ENCODE results near the gene TTC33.
A peak's percentile ranks its signal among the peaks of the same experiment; 100 is the strongest.
"Not testable (repeated sequence)": the region's sequence is repeated elsewhere in the genome, so short reads cannot be mapped to it uniquely, and the experiment has no call there.

The TTC33 gene

DNA sequence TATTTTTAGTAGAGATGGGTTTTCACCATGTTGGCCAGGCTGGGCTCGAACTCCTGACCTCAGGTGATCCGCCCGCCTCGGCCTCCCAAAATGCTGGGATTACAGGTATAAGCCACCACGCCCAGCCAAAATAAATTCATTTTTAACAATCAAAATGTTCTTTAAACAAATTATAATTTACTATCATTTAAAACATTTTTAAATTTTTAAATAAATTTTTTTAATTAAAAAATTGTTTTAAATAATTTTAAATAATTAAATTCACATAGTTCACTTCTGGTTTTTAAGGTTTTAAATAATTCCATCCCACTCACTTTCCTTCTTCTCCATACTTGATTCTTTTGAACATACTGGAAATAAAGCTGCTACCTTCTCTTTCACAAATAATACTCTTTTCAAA is 15.0 kb upstream of the TTC33 start:
- Histone ChIP-seq H3K36me3 (ENCODE audit: insufficient read depth, low read length) (peaks cover 5% of the 10 kb centered on the region), H3K4me1 (ENCODE audit: insufficient read depth, low read length) (no peaks in the 10 kb centered on the region), H3K9ac (ENCODE audit: low read depth, low read length) (no peak overlapping the region), H3K9me3 (ENCODE audit: control insufficient read depth, insufficient read depth, low read length) (no peaks in the 10 kb centered on the region)

DNA sequence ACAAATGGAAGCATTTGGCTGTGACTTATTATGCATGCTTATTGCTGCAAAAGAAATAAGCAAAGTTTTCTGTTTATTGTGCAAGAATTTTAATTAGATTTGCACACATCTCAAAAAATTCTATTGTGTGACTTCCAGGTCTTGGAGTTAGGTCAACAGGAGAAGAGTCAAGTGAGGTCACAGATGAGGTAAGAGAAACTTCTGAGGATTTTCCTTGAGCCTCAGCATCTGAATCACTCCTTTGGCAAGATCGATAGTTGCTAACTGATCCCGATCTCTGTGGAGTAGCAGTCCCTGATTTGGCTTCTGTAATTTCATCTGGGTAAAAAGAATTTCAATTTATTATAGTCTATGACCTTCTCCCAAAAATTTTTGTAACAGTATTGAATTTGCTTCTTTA is 6.9 kb upstream of the TTC33 start:
- no peaks in the 10 kb centered on the region for H3K9me3 ChIP-seq (ENCODE audit: control insufficient read depth, insufficient read depth, low read length)
- H3K36me3 ChIP-seq (ENCODE audit: insufficient read depth, low read length), result peaks cover 6% of the 10 kb centered on the region; the same call in 1 of the 2 replicates
- H3K9ac ChIP-seq (ENCODE audit: low read depth, low read length), result no peak overlapping the region
- H3K4me1 ChIP-seq (ENCODE audit: insufficient read depth, low read length), result no peaks in the 10 kb centered on the region

DNA sequence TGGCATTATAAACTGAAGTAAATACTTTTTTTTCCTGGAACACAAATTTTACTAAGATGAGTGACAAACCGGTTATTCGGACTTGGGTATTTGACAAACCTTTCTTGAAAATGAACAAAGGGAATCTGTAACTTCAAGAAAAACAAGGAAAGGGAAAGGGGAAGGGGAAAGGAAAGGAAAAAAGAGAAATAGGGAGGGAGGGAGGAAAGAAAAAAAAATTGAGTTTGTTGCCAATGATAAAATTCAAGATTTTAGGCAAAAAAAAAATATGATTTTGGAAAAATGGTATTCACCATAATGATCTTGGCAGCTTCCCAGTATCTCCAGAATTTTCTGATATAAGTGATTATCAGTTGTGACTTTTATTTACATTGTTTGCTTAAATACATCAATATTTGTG is 1.6 kb upstream of the TTC33 start:
- Histone ChIP-seq H3K9ac (ENCODE audit: low read depth, low read length) (no peak overlapping the region), H3K9me3 (ENCODE audit: control insufficient read depth, insufficient read depth, low read length) (no peaks in the 10 kb centered on the region), H3K4me1 (ENCODE audit: insufficient read depth, low read length) (no peaks in the 10 kb centered on the region), H3K36me3 (ENCODE audit: insufficient read depth, low read length) (no peaks in the 10 kb centered on the region)

DNA sequence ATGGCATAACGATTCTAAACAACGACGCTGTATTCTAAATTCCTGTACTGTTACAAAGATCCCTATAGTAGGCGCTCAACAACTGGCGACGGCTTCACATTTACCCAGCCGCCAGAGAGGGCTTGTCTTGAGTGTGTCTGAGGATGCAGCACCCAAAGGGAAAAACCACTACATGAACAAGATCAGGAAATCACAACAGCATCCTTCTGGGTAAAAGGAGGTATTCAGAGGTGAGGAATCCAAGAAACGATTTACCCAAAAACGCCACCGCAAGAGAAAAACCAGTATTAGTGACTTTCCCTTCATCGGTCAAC is 711 bp downstream of the TTC33 start:
- Histone ChIP-seq H3K9ac (ENCODE audit: low read depth, low read length) (peak overlapping the region; percentile 94), H3K9me3 (ENCODE audit: control insufficient read depth, insufficient read depth, low read length) (no peaks in the 10 kb centered on the region), H3K4me1 (ENCODE audit: insufficient read depth, low read length) (no peaks in the 10 kb centered on the region), H3K36me3 (ENCODE audit: insufficient read depth, low read length) (no peaks in the 10 kb centered on the region)

DNA sequence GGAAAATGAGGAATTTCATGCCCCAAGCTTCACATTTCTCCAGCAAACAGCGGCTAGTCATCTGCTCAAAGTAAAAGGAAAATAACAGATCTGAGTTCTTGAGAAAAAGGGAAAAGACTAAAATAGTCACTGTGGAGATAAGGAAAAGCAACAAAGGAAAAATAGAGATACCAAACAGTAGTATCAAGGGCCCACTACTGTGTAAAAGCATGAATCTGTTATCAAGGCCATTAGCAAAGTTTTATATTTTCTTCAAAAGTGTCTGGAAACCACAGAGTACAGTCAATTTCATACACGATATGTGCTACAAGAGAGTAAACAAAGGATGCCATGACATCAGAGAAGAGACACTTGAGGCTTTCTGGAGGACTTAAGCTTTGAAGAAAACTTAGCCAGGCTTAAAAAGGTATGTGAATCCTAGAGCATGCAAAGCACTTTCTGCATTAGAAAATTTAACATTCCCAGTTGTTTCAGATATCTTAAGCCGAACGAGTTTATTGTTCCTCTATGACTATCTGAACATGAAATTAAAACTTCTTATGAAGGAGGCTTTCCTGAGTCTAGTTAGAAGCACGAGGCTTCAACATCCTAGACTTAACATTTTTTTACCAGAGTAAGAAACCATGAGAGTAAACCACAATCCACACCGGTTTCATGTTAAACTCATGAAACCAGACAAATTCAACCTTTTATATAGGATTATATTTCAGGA is 1.2 kb downstream of the TTC33 start:
- Histone ChIP-seq H3K4me1 (ENCODE audit: insufficient read depth, low read length) (no peaks in the 10 kb centered on the region), H3K9ac (ENCODE audit: low read depth, low read length) (peak overlapping the region; percentile 94), H3K9me3 (ENCODE audit: control insufficient read depth, insufficient read depth, low read length) (no peaks in the 10 kb centered on the region), H3K36me3 (ENCODE audit: insufficient read depth, low read length) (no peaks in the 10 kb centered on the region)

DNA sequence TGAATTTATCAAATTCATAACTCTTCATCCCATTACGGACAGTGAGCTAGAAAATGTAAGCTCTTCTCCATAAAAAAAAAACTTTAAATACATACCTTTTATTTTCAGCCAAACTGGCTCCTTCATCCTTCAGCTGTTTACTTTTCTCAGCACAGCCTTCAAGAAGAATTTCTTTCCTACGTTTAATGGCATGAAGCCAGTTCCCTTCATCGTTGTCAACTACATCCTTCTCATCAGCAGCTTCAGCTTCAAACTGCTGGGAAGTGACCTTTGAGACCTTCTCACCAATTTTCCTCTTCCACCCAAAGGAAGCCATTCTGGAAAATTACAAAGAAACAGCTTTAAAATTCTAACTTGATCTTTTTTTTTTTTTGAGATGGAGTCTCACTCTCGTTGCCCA is 9.1 kb downstream of the TTC33 start:
- H3K9ac ChIP-seq (ENCODE audit: low read depth, low read length), result no peak overlapping the region
- H3K4me1 ChIP-seq (ENCODE audit: insufficient read depth, low read length), result no peaks in the 10 kb centered on the region
- no peaks in the 10 kb centered on the region for H3K36me3 ChIP-seq (ENCODE audit: insufficient read depth, low read length)
- H3K9me3 ChIP-seq (ENCODE audit: control insufficient read depth, insufficient read depth, low read length), result no peaks in the 10 kb centered on the region

DNA sequence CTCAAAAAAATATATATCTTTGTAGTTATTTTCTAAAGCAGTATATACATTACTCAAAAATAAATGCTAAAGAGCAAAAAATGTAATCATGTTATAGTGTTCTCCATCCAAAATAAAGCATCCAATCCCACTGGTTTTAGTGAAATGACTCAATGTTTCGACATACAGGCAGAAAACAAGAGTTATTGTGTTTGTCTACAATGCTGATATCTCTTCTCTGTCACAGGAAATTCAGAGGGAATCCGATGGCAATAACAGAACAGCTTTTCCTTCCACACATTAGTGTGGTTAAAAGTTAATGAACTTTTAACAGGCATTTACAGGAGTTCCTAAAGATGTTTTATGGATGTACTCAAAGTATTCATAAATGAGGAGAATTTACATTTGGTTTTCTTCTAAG is 12.0 kb downstream of the TTC33 start:
- Histone ChIP-seq H3K4me1 (ENCODE audit: insufficient read depth, low read length) (no peaks in the 10 kb centered on the region), H3K36me3 (ENCODE audit: insufficient read depth, low read length) (no peaks in the 10 kb centered on the region), H3K9ac (ENCODE audit: low read depth, low read length) (no peak overlapping the region), H3K9me3 (ENCODE audit: control insufficient read depth, insufficient read depth, low read length) (no peaks in the 10 kb centered on the region)

DNA sequence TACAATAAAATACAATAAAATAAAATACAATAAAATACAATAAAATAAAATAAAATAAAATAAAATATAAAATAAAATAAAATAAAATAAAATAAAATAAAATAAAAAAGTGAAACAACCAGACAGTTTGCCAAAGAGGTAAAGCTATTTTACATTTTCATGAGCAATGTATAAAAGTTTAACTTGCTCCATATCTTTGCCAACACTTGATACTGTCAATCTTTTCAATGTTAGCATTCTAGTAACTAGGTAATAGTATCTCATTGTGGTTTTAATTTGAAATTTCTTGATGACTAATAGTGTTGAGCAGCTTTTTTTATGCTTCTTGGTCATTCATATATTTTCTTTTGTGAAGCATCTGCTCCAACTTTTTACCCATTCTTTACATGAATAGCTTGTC is 17.3 kb downstream of the TTC33 start:
- no peak overlapping the region for H3K9ac ChIP-seq (ENCODE audit: low read depth, low read length)
- no peaks in the 10 kb centered on the region for H3K36me3 ChIP-seq (ENCODE audit: insufficient read depth, low read length)
- no peaks in the 10 kb centered on the region for H3K4me1 ChIP-seq (ENCODE audit: insufficient read depth, low read length)
- no peaks in the 10 kb centered on the region for H3K9me3 ChIP-seq (ENCODE audit: control insufficient read depth, insufficient read depth, low read length)

DNA sequence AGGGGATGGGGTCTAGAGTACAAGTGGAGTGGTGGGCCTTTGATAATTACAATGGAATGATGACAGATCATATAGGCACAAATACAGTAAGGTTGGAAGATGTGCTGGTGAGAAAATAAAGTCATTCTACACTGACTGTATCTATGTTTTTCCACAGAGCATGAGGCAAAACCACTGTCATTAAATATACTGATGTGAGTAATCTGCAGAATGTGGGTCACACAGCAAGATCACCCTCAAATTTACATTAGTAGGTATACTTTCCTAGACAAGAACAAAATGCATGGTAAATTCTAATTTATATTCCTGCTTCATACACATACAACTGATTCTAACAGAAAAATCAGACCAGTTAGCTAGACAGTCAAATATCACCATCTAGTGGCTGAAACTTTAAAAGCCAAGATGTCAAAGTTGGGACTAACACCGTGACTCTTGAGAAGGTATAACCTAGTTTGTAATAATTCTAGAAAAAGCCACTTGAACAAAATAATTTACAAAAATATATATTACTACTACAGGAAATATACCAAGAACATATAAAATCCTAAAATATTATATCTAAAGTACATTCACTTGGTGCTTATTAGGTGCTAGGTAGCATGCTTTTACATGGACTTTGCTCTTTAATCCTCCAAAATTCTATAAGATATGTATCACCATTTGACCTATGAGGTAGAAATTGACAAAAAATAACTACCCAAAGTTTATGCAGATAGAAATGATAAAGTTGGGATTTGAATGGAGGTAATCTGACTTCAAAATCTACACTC is 19.5 kb downstream of the TTC33 start:
- H3K4me1 ChIP-seq (ENCODE audit: insufficient read depth, low read length), result no peaks in the 10 kb centered on the region
- H3K36me3 ChIP-seq (ENCODE audit: insufficient read depth, low read length), result no peaks in the 10 kb centered on the region
- H3K9ac ChIP-seq (ENCODE audit: low read depth, low read length), result no peak overlapping the region
- no peaks in the 10 kb centered on the region for H3K9me3 ChIP-seq (ENCODE audit: control insufficient read depth, insufficient read depth, low read length)

DNA sequence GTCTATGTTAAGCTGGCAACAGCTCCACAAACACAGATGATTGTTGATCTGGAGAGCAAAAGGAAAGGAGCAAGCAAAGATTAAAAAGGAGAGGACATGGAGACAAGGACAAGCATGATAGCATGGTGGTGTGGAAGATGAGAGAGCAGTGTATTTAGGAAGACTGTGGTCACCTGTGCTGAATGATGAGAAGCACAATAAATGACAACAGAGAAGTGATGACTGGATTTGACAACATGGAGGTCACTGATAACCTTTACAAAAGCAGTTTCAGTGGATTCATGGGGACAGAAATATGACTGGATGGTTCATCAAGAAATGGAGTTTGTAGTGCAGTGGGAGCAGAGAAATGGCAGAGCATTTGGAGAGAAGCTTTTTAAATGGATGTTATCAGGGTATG is 20.2 kb downstream of the TTC33 start:
- Histone ChIP-seq H3K9me3 (ENCODE audit: control insufficient read depth, insufficient read depth, low read length) (no peaks in the 10 kb centered on the region), H3K9ac (ENCODE audit: low read depth, low read length) (no peak overlapping the region), H3K4me1 (ENCODE audit: insufficient read depth, low read length) (no peaks in the 10 kb centered on the region), H3K36me3 (ENCODE audit: insufficient read depth, low read length) (no peaks in the 10 kb centered on the region)

DNA sequence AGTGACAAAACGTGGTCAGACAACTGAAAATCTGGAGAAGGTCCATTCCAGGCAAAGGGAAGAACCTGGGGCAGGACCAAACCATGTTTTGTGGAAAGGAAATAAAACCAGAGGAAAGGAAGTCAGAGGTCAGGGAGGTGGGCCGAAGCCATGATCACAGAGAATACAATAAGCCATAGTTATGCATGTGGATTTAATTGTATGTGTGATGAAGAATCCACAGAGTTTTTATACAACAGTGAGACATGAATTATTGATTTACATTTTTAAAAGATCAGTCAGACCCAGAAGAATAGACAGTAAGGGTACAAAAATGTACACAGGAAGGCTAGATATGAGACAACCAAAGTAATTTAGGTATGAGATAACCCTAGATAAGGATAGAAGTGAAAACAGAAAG is 20.8 kb downstream of the TTC33 start:
- no peaks in the 10 kb centered on the region for H3K36me3 ChIP-seq (ENCODE audit: insufficient read depth, low read length)
- no peaks in the 10 kb centered on the region for H3K9me3 ChIP-seq (ENCODE audit: control insufficient read depth, insufficient read depth, low read length)
- H3K9ac ChIP-seq (ENCODE audit: low read depth, low read length), result no peak overlapping the region
- H3K4me1 ChIP-seq (ENCODE audit: insufficient read depth, low read length), result no peaks in the 10 kb centered on the region

DNA sequence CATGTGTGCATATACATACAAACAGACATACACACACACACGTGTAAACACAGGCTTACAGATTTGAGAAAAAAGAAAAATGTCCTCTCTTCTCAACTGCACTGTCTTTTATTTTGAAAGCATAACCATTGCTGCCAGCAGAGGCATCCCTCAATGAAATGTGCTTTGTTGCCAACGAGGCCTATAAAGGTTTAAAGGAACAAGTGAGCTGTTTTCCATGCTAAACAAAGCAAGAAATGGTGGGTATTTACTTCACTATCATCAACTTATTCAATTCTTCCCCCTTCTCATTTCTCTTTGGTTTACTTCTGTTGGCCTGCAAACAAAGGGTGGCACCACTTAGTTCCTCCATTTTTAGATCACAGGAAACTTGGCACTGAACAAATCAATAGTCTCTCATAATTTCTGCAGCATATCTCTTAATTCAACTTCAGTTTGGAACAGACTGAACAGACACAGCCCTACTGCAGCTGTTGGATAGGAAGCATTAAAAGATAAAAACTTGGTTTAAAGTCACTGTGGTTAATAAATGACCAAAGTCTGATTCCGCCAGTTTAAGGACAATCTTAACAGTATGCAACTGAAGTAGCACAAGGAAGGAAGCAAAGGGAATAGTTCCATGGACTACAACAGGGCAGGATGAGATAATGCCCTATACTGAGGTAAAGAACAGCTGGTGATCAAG is 21.7 kb downstream of the TTC33 start:
- no peak overlapping the region for H3K9ac ChIP-seq (ENCODE audit: low read depth, low read length)
- no peaks in the 10 kb centered on the region for H3K9me3 ChIP-seq (ENCODE audit: control insufficient read depth, insufficient read depth, low read length)
- H3K4me1 ChIP-seq (ENCODE audit: insufficient read depth, low read length), result no peaks in the 10 kb centered on the region
- no peaks in the 10 kb centered on the region for H3K36me3 ChIP-seq (ENCODE audit: insufficient read depth, low read length)

DNA sequence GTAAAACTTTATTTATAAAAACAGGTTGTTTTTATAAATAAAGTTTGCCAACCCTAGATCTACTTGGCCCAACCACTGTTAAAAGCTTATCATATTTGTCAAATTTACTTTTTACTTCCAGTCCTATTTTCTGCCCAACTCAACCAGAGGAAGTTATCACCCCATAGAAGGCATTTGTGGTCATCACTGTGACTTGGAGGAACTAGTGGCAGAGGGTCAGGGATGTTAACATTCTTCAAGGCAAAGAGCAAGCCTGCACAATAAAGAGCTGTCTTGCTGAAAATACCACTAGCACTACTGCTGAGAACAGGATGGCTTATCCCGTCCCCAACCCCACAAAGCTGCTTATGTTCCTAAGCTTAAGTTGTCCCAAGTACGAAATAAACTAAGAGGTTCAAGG is 22.3 kb downstream of the TTC33 start:
- Histone ChIP-seq H3K9me3 (ENCODE audit: control insufficient read depth, insufficient read depth, low read length) (no peaks in the 10 kb centered on the region), H3K4me1 (ENCODE audit: insufficient read depth, low read length) (no peaks in the 10 kb centered on the region), H3K36me3 (ENCODE audit: insufficient read depth, low read length) (no peaks in the 10 kb centered on the region), H3K9ac (ENCODE audit: low read depth, low read length) (no peak overlapping the region)

DNA sequence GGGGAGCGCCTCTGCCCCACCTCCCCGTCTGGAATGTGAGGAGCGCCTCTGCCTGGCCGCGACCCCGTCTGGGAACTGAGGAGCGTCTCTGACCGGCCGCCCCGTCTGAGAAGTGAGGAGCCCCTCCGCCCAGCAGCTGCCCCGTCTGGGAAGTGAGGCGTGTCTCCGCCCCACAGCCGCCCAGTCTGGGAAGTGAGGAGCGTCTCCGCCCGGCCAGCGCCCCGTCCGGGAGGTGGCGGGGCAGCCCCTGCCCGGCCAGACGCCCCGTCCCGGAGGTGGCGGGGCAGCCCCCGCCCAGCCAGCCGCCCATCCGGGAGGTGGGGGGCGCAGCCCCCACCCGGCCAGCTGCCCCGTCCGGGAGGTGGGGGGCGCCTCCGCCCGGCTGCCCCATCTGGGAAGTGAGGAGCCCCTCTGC is 33.3 kb downstream of the TTC33 start:
- not testable (repeated sequence) for H3K4me1 ChIP-seq (ENCODE audit: insufficient read depth, low read length); H3K9me3 ChIP-seq (ENCODE audit: control insufficient read depth, insufficient read depth, low read length); H3K9ac ChIP-seq (ENCODE audit: low read depth, low read length); H3K36me3 ChIP-seq (ENCODE audit: insufficient read depth, low read length)

DNA sequence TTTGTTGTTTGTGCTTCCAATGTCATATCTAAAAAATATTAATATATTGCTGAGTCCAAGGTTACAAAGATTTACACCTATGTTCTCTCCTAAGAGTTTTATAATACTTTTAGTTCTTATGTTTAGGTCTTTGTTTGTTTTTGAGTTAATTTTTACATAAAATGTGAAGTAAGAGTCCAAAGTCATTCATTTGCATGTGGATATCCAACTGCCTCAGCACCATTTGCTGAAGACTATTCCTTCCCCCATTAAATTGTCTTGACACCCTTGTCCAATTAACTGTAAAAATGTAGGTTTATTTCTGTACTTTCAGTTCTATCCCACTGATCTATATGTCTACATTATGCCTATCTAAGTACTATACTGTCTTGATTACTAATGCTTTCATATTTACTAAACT is 35.7 kb downstream of the TTC33 start:
- Histone ChIP-seq H3K9ac (ENCODE audit: low read depth, low read length) (no peak overlapping the region), H3K9me3 (ENCODE audit: control insufficient read depth, insufficient read depth, low read length) (peaks cover 4% of the 10 kb centered on the region; the same call in 1 of the 2 replicates), H3K36me3 (ENCODE audit: insufficient read depth, low read length) (no peaks in the 10 kb centered on the region; the same call in 1 of the 2 replicates), H3K4me1 (ENCODE audit: insufficient read depth, low read length) (no peaks in the 10 kb centered on the region)
